ENCODE data around the gene TUT1. TPM values are rescaled to one million over a fixed set of nuclear protein-coding genes. Genes with fewer than 3 reads are reported as not detected.

Gene TUT1
- total RNA-seq, 2 experiments from 2014 or later = 27.2 to 38.2 TPM

GRCh38 chr11:62546244-62546928, 44.9 kb downstream of the TUT1 start, which contains the start of gene AHNAK:
Gene AHNAK (minus strand): TSS chr11:62546806. CDS start chr11:62536098, 10,708 bp downstream.
- DNase-seq = peak; percentile 77
- POLR2A ChIA-PET = interaction anchor here (0.6 to 6.0 kb wide), 6 partner anchors 8 to 163 kb away, joined by 3 to 97 read pairs (median 5); partner anchors contain the start of genes EEF1G and TUT1
- Mint-ChIP-seq H3K36me3 (no peaks in the 10 kb centered on the region), H3K4me3 (peak within 1 kb of the TSS; percentile 96), H3K27ac (peak within 1 kb of the TSS; percentile 78), H3K9me3 (no peaks in the 10 kb centered on the region), H3K27me3 (peaks cover 39% of the 10 kb centered on the region), H3K4me1 (peaks cover 46% of the 10 kb centered on the region)
- peak; percentile 57 for ATAC-seq (ENCODE audit: low read depth)

DNA sequence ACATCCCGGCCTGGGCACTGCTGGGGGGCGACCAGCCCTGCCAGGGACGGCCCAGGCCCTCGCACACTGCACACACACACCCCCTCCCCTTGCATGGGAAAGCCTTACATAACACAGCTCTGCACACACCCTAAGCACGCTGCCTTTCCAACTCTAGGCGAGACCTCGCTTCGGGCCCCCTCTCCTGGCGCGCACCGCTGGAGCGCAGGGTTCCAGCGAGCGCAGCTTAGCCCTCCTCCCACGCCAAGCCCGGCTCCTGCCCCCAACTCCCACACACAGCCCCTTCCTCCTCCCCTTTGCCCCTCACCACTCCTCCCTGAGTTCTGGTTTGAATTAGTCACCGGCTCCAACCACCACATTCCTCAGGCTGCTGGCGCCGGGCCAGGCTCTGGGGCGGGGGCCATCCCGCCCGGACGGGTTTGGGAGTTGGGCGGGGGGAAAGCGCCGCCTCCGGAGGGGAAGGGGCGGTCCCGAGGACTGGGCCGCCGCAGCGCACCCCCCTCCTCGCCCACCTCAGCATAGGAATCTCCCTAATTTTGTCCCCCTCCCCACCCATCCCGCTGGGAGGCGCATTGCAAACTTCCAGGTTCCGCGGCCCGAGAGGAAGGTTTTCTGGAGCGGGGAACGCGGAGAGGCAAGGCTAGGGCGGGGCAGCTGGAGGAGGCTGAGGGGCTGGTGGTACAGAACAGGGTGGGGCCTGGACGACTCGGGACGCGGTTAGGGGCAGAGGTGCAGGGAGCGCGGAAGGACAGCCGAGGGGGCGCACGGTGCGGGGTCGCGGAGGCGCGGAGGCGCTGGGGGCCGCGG, 45.7 kb downstream of the TUT1 start:
- ATAC-seq (ENCODE audit: low read depth) (peak; percentile 25), DNase-seq (peak; percentile 65)
- Mint-ChIP-seq H3K4me3 (peak overlapping the region; percentile 96), H3K4me1 (peaks cover 47% of the 10 kb centered on the region), H3K27me3 (peaks cover 36% of the 10 kb centered on the region), H3K27ac (peak overlapping the region; percentile 78), H3K36me3 (peaks cover 2% of the 10 kb centered on the region), H3K9me3 (no peaks in the 10 kb centered on the region)
- POLR2A ChIA-PET = interaction anchor here (0.6 to 6.0 kb wide), 10 partner anchors 9 to 181 kb away, joined by 3 to 97 read pairs (median 4); partner anchors contain the start of genes C11orf98, CSKMT, EEF1G and HNRNPUL2

DNA sequence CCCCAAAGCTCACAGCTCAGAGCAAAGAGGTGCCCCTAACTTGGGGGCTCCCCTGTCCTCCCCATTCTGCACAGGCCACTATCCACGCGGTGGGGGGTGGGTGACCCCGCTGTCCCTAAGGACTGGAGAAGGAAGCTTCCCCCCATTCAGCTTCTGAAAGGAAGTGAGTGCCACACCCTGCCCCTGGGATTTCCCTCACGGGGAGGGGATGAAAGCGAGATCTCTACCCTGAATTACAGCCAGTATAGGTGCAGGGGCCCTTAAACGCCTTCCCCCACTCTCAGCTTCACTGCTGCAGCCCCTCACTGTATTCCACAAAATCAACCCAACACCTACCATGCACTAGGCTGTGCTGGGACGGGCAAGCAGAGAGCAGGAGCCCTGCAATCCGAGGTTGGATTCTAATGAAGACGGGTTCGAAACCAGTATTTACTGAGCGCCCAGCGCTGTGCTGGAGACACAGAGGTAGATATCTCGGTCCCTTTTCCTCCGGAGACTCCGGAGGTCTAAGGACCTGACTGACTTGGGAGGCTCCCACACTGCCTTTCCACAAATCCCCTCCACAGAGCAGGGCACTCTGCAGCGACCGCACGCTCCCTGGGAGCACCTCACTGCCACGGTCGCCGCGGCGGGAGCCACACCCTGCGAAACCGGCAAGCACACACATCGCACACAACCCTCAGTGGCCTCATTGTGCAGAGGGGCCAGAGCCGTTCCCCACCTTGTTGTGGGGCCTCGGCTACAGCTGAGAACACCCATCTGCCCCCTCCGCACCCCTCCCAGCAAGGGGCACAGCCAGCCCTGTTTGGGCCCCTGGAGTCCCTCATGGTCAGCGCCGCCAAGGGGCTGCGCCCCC, 46.5 kb downstream of the TUT1 start:
- DNase-seq (no peak), ATAC-seq (ENCODE audit: low read depth) (peak; percentile 27)
- peak overlapping the region; percentile 96 for H3K4me3 Mint-ChIP-seq
- peaks cover 46% of the 10 kb centered on the region for H3K4me1 Mint-ChIP-seq
- peak overlapping the region; percentile 78 for H3K27ac Mint-ChIP-seq
- H3K9me3 Mint-ChIP-seq = no peaks in the 10 kb centered on the region
- peaks cover 2% of the 10 kb centered on the region for H3K36me3 Mint-ChIP-seq
- POLR2A ChIA-PET = interaction anchor here (0.7 to 6.0 kb wide), 11 partner anchors 10 to 297 kb away, joined by 3 to 97 read pairs (median 4); partner anchors contain the start of genes C11orf98, CSKMT, EEF1G and HNRNPUL2
- peaks cover 28% of the 10 kb centered on the region for H3K27me3 Mint-ChIP-seq

DNA sequence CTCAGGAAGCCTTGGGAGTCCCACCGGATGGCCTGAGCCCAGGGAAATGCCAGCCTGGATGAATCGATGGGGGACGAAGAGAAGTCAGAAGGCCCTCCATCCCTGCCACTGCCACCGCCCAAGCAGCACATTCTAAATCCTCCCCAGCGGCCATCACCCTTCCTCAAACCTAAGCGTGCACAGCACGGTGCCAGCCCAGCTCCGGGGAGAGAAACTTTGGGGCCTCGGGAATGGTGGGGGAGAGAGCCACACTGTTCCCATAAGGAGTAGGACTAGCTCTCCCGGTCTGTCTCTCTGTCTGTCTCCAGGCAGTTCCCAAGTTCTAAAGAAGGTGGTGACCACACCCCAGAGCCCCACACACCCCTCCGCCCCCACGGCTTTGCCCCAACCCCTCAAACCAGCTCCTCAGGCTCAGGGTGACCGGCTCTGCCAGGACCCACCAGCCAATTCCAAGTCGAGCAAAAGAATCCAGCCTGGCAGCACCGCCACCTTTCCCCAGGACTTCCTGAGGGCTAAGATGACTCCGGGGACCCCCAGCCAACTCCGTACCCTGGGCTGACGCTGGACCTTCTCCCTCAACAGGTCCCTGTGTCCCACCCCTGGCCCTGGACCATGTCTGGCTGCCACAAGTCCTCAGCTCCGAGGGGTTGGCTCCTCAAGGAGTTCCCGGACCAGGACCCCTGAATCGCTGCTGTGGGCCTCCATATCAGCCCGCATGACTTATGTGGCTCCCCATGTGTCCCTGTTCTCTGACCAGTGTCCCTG, 47.5 kb downstream of the TUT1 start:
- POLR2A ChIA-PET = interaction anchor here (0.6 to 6.0 kb wide), 13 partner anchors 11 to 298 kb away, joined by 3 to 97 read pairs (median 5); partner anchors contain the start of genes C11orf98, CSKMT, EEF1G and TUT1
- Mint-ChIP-seq H3K36me3 (peaks cover 2% of the 10 kb centered on the region), H3K9me3 (no peaks in the 10 kb centered on the region), H3K4me3 (peak overlapping the region; percentile 96), H3K4me1 (peaks cover 49% of the 10 kb centered on the region), H3K27me3 (peaks cover 18% of the 10 kb centered on the region), H3K27ac (peak overlapping the region; percentile 58)
- DNase-seq (peak; percentile 37), ATAC-seq (ENCODE audit: low read depth) (no peak)

DNA sequence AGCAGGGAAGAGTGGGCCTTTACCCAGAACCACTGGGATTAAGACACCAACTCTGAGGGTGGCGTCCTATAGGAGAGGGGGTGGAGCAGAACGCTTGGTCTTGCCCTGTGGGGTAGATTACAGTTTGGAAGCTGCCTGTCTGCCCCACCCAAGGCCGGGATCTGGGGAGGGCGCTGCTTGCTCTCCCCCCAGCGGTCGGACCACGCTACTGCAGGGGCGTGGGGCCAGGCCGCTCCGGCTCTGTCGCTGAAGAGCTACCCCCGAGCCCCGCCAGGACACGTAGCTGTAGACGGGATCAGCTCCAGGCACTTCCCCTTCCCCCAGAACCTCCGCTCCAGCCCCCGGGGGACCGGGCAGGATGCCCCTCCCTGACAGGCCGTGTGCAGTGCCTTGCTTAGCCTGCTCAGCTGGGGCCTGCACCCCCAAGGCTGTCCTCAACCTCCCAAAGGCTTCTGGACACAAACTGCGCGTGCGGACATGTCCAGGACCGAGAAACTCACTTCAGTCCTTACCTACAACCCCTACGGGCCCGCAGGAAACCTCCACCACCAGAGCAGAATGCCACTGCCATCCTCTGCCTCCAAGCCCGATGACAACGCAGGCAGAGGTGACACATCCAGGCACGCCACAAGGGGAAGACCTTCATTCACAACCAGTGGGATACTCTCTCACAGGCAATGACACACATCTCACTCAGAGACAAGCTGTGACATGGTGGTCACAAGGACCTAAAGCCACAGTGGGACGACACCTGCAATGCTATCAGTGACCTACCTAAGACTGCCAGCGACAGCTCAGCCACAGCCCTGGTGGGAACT, 48.4 kb downstream of the TUT1 start:
- H3K9me3 Mint-ChIP-seq = no peaks in the 10 kb centered on the region
- POLR2A ChIA-PET = interaction anchor here (0.7 to 6.0 kb wide), 10 partner anchors 12 to 298 kb away, joined by 3 to 97 read pairs (median 4); partner anchors contain the start of genes C11orf98, CSKMT, EEF1G and TUT1
- ATAC-seq (ENCODE audit: low read depth) (peak; percentile 43), DNase-seq (peak; percentile 88)
- peak overlapping the region; percentile 83 for H3K27ac Mint-ChIP-seq
- peak overlapping the region; percentile 73 for H3K4me3 Mint-ChIP-seq
- peaks cover 52% of the 10 kb centered on the region for H3K4me1 Mint-ChIP-seq
- peaks cover 9% of the 10 kb centered on the region for H3K27me3 Mint-ChIP-seq
- H3K36me3 Mint-ChIP-seq = peaks cover 2% of the 10 kb centered on the region

- no peak for DNase-seq
Observed at GRCh38 chr11:62542111-62542745, 49.1 kb downstream of the TUT1 start.

DNA sequence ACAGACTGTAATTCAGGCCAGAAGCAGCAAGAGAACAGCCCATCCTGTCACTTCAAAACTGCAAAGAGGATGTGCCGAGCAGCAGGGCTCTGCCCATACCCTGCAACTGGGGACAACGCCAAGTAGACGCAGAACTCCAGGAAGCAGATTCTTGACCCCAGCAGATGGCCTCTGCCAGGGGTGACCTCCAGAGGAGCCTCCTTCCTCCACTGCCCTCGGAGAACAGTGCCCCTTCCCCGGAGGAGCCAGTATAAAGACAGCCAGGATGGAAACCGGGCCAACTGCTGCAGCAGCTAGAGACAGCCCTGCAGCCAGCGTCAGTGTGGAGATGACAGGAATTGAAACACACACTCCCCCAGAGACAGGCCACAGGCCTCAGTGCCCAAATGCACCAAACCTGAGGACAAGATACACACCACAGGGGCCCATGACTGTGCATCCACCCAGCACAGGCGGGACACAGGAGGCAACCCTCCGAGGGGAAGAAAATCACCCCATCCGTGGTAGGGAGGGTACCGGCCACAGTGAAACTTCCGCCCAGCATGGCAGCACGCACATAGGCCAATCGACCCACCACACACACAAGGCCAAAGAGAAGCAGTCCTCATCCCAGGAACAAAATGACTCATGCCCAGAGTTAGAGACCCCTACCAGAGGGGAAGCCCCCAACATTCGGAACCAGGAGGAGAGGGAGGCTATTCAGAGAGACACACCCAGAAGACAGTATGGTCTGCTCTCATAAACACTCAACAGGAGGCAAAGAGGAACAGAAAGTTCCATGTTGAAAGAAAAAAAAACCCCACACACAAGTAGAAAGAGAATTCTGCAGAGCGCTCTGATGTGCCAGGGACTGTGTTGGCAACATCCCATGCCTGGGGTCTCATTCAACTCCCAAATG, 50.3 kb downstream of the TUT1 start:
- Mint-ChIP-seq H3K4me3 (peak overlapping the region; percentile 5), H3K4me1 (peaks cover 48% of the 10 kb centered on the region), H3K9me3 (no peaks in the 10 kb centered on the region), H3K36me3 (peaks cover 5% of the 10 kb centered on the region), H3K27me3 (peaks cover 2% of the 10 kb centered on the region), H3K27ac (peak overlapping the region; percentile 67)
- DNase-seq = no peak
- ATAC-seq (ENCODE audit: low read depth) = no peak
- POLR2A ChIA-PET = no interaction called here

More at GRCh38 chr11:62542111-62542745, 49.1 kb downstream of the TUT1 start:
- ATAC-seq (ENCODE audit: low read depth) = no peak
- Mint-ChIP-seq H3K27me3 (peaks cover 3% of the 10 kb centered on the region), H3K4me3 (peak overlapping the region; percentile 73), H3K9me3 (no peaks in the 10 kb centered on the region), H3K4me1 (peaks cover 48% of the 10 kb centered on the region), H3K27ac (peak overlapping the region; percentile 72), H3K36me3 (peaks cover 2% of the 10 kb centered on the region)
- POLR2A ChIA-PET = interaction anchor here (0.7 to 6.0 kb wide), 7 partner anchors 12 to 140 kb away, joined by 3 to 97 read pairs (median 5); partner anchors contain the start of gene EEF1G

DNA sequence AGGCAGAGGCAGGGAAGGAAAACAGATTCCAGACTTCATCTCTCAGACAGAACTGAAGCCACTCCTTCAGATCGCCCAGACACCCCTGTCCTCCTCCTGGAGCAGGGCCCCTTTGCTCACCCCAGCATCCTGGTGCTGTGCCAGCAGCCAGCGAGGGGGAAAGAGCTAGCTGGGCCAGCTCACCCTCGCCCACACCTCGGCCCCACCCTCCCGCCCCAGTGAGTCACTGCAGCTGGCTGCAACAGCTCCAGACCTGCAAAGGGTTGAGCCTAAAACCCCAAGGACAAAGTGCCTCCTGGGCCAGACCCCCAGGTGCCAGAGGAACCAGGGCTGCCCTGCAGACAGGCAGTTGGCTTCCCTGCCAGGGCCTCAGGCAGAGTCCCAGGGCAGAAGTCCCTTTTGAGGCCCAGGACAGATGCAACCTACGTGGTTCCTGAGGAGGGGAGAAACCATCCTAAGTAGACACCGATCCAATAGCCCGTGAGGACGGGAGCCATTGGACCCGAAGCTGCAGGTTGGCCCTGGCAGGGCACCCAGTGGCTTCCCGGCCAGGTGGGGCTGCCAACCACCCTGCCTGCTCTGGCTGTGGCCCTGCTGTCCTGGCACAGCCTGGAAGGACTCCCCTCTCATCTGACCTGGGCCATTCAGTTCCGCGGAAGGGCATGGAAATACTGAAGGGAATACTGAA, 51.9 kb downstream of the TUT1 start:
- no peaks in the 10 kb centered on the region for H3K27me3 Mint-ChIP-seq
- no peak for DNase-seq
- no peak overlapping the region for H3K27ac Mint-ChIP-seq
- H3K9me3 Mint-ChIP-seq = no peaks in the 10 kb centered on the region
- POLR2A ChIA-PET = interaction anchor here (1.0 kb wide), 1 partner anchor 21 kb away, joined by 5 read pairs; no protein-coding TSS in a partner anchor
- H3K36me3 Mint-ChIP-seq = peaks cover 11% of the 10 kb centered on the region
- H3K4me1 Mint-ChIP-seq = peaks cover 42% of the 10 kb centered on the region
- H3K4me3 Mint-ChIP-seq = no peak overlapping the region
- ATAC-seq (ENCODE audit: low read depth) = peak; percentile 9

- Mint-ChIP-seq H3K27ac (no peak overlapping the region), H3K27me3 (no peaks in the 10 kb centered on the region), H3K4me1 (peaks cover 35% of the 10 kb centered on the region), H3K4me3 (no peak overlapping the region), H3K9me3 (no peaks in the 10 kb centered on the region), H3K36me3 (peaks cover 15% of the 10 kb centered on the region)
- DNase-seq (no peak), ATAC-seq (ENCODE audit: low read depth) (no peak)
- POLR2A ChIA-PET = interaction anchor here (1.0 kb wide), 1 partner anchor 22 kb away, joined by 5 read pairs; no protein-coding TSS in a partner anchor
Observed at GRCh38 chr11:62538470-62539237, 52.7 kb downstream of the TUT1 start.
